ENCODE data around the gene FGFR4.
A peak's percentile ranks its signal among the peaks of the same experiment; 100 is the strongest.

Gene FGFR4

DNA sequence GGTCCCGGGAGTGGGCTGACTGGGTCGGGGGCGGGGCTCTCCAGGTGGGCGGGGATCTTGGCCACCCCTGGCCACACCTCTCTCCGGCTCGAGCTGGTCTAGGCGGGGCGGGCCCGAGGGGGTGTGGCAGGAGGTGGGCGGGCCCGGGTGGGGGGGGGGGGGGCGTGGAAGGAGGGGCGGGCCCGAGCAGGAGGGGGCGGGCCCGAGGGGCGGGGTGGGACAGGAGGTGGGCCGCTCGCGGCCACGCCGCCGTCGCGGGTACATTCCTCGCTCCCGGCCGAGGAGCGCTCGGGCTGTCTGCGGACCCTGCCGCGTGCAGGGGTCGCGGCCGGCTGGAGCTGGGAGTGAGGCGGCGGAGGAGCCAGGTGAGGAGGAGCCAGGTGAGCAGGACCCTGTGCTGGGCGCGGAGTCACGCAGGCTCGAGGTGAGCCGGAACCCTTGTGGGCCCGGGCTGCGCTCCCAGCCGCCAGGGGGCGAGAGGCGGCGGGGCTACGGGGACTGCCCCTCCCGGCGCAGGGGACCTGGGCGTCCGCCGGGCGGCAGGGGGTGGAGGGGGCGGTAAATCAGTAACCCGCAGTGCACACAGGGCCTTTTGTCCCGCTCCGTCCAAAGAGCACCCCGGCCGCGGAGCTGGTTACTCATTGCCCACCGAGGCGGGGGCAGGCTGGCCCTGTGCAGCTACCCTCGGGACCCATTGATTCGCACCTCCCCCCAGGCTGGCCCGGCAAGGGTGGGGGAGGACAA, at the start of gene FGFR4:
TSS of gene FGFR4 (plus strand) at position 262 of the 744 bp plus-strand sequence. CDS start 2,688 bp downstream, outside the sequence.
- peak within 1 kb of the TSS; percentile 38 for H3K4me3 ChIP-seq (ENCODE audit: low read depth, low read length)
- TF ChIP-seq CTCF (IDR thresholded peaks at IDR 0.05; ENCODE audit: borderline replicate concordance, insufficient read depth, low read depth, low read length) = peak; percentile 72

GRCh38 chr5:177036921-177037320, 49.8 kb upstream of the FGFR4 start:
- no peak overlapping the region for H3K4me3 ChIP-seq (ENCODE audit: low read depth, low read length)
- TF ChIP-seq CTCF (IDR thresholded peaks at IDR 0.05; ENCODE audit: borderline replicate concordance, insufficient read depth, low read depth, low read length) = no peak

DNA sequence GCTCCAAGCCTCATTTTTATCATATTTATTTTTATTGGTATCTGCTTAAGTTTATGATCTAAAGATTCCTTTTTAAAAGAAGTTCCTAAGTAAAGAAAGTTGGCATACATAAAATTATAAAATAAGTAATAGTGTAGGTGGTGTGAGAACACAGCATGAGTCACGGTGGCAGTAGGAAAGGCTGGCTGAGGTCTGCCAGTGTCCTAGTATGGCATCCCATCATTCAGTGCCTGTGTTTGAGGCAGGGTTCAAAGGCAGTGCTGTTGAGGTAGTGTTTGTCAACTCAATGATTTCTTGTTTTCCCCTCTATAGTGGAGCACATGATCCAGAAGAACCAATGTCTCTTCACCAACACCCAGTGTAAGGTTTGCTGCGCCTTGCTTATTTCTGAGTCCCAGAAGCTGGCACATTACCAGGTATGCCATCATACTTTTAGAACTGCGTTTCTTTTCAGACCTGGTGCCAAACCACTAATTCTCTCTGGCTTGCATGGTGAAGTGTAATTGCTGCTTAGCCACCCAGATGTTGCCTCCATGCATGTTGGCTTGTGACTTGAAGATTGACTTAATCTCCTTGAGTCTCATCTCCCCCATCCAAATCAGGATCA, 45.8 kb upstream of the FGFR4 start:
- no peak for TF ChIP-seq CTCF (IDR thresholded peaks at IDR 0.05; ENCODE audit: borderline replicate concordance, insufficient read depth, low read depth, low read length)
- H3K4me3 ChIP-seq (ENCODE audit: low read depth, low read length) = no peak overlapping the region

- TF ChIP-seq CTCF (IDR thresholded peaks at IDR 0.05; ENCODE audit: borderline replicate concordance, insufficient read depth, low read depth, low read length) = no peak
- no peak overlapping the region for H3K4me3 ChIP-seq (ENCODE audit: low read depth, low read length)
Observed at GRCh38 chr5:177041936-177042335, 44.8 kb upstream of the FGFR4 start.

DNA sequence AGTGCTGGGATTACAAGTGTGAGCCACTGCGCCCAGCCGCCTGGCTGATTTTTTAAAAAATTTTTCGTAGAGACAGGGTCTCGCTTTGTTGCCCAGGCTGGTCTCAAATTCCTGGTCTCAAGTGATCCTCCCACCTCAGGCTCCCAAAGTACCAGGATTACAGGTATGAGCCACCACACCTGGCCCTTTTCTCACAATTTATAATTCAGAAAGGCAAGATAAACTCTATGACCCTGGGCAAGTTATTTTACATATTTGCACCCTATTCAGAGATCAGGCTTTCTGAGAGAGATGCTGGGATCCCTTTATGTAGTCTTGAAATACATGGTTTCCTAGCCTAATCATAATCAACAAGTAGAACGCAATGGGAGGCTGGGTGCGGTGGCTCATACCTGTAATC, 43.6 kb upstream of the FGFR4 start:
- no peak for TF ChIP-seq CTCF (IDR thresholded peaks at IDR 0.05; ENCODE audit: borderline replicate concordance, insufficient read depth, low read depth, low read length)
- no peak overlapping the region for H3K4me3 ChIP-seq (ENCODE audit: low read depth, low read length)

GRCh38 chr5:177043958-177044357, 42.8 kb upstream of the FGFR4 start:
- no peak overlapping the region for H3K4me3 ChIP-seq (ENCODE audit: low read depth, low read length)
- TF ChIP-seq CTCF (IDR thresholded peaks at IDR 0.05; ENCODE audit: borderline replicate concordance, insufficient read depth, low read depth, low read length) = no peak

DNA sequence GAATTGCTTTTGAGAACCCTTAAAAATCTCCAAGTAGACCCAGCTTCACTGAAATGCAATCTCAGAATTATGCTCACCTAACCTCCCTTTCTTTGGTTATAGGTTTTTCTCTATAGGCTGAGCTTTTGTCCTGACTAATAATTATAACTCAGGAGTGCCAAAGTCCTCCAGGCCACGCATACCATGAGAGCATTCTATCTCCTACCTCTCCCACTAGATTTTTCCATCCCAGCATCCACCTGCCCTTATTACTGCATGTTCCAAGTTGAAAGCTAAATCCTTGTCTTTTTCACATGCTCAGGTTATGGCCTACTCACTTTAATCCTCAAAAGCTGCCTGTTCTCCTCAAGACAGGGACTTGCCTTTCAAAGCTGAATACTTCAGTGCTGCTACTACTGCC, 42.1 kb upstream of the FGFR4 start:
- no peak for TF ChIP-seq CTCF (IDR thresholded peaks at IDR 0.05; ENCODE audit: borderline replicate concordance, insufficient read depth, low read depth, low read length)
- H3K4me3 ChIP-seq (ENCODE audit: low read depth, low read length) = no peak overlapping the region

Data from GM12875 (cell line).